ENCODE results near the gene VEGFB. TPM values are rescaled to one million over a fixed set of nuclear protein-coding genes. Genes with fewer than 3 reads are reported as not detected.

VEGFB gene
- total and polyA plus RNA-seq, 2 of the 8 experiments (the other 6 are each of a cell fraction or from before 2014, with no cell fraction given): 9.3 to 49.6 TPM

DNA sequence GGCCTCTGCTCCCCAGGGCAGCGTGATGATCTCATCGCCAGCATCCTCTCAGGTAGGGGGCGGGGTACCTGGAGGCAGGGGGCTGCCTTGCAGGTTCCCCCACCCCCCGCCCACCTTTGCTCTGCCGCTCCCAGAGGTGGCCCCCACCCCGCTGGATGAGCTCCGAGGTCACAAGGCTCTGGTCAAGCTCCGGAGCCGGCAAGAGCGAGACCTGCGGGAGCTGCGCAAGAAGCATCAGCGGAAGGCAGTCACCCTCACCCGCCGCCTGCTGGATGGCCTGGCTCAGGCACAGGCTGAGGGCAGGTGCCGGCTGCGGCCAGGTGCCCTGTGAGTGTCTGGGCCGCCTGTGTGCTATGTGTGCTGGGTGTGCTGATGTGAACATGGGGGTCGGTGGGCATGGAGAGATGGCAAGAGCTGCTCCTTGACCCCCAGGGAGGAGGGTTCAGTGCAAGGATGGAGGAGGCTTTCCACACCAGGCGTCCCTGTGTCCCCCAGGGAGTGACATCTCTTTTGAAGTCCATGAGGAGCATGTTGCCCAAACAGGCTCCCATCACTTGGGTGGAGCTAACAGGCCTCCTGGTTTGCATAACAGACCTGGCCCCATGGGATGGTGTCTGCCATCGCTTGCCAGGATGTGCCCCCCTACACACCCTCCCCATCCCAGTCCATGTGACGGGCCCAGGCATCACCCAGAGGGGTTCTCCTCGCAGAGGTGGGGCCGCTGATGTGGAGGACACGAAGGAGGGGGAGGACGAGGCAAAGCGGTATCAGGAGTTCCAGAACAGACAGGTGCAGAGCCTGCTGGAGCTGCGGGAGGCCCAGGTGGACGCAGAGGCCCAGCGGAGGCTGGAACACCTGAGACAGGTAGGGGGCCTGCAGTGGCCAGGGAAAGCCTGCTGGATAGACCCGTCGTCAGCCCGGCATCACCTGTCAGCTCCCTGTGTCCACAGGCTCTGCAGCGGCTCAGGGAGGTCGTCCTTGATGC is 31.1 kb downstream of the VEGFB start:
- Histone ChIP-seq H3K56ac (replicated peaks; ENCODE audit: insufficient read length, low read depth, low read length) (no peak overlapping the region), H4K5ac (ENCODE audit: insufficient read length, low read depth, low read length) (no peak overlapping the region), H3K4me3 (ENCODE audit: extremely low read depth in 1 of 4, insufficient read depth in 2 of 4, low read depth in 3 of 4, low read length in 4 of 4) (no peak overlapping the region), H3K9ac (replicated peaks in 1 of 4; ENCODE audit: extremely low read depth in 1 of 4, low read depth in 3 of 4, low read length in 3 of 4) (no peak overlapping the region), H3K27me3 (replicated peaks in 1 of 4; ENCODE audit: control insufficient read depth in 3 of 4, extremely low read depth in 1 of 4, insufficient read depth in 3 of 4, low read length in 3 of 4) (no peaks in the 10 kb centered on the region), H3K23me2 (ENCODE audit: low read depth, low read length) (peaks cover 2% of the 10 kb centered on the region), H4K8ac (ENCODE audit: extremely low read depth, insufficient read depth, low read length) (no peak overlapping the region), H2BK12ac (ENCODE audit: low read depth, low read length) (no peak overlapping the region), H3K79me2 (ENCODE audit: control insufficient read depth in 1 of 2, insufficient read depth in 2 of 2, low read length in 2 of 2) (no peaks in the 10 kb centered on the region), H3K4me2 (ENCODE audit: insufficient read depth in 1 of 2, low read depth in 2 of 2, low read length in 2 of 2) (no peak overlapping the region), H2AFZ (ENCODE audit: low read length) (no peak overlapping the region), H4K91ac (replicated peaks; ENCODE audit: insufficient read length, low read length) (no peak overlapping the region), H3K9me3 (ENCODE audit: insufficient read depth in 2 of 2, low read depth in 1 of 2, low read length in 1 of 2) (no peaks in the 10 kb centered on the region), H2BK15ac (ENCODE audit: low read length) (no peak overlapping the region), H3K27ac (ENCODE audit: low read depth, low read length) (no peak overlapping the region), H3K4me1 (replicated peaks in 1 of 4; ENCODE audit: control insufficient read depth in 3 of 4, insufficient read depth in 4 of 4, low read length in 3 of 4) (peaks cover 0 to 11% (median 4%) of the 10 kb centered on the region in 4 experiments; a peak in 5 of 7 replicates), H3K18ac (ENCODE audit: extremely low read depth, low read length) (no peak overlapping the region), H2AK5ac (ENCODE audit: low read depth, low read length) (no peak overlapping the region), H2BK20ac (ENCODE audit: low read length) (no peak overlapping the region), H2BK5ac (ENCODE audit: low read depth, low read length) (no peak overlapping the region), H3K4ac (replicated peaks; ENCODE audit: insufficient read length, low read depth, low read length) (no peak overlapping the region), H2BK120ac (replicated peaks; ENCODE audit: low read depth, low read length) (no peak overlapping the region), H3K36me3 (ENCODE audit: control insufficient read depth in 2 of 4, insufficient read depth in 4 of 4, low read length in 3 of 4) (peaks cover 10 to 56% (median 23%) of the 10 kb centered on the region in 4 experiments), H3K23ac (ENCODE audit: insufficient read length) (no peak overlapping the region), H3K79me1 (ENCODE audit: low read depth, low read length) (no peaks in the 10 kb centered on the region), H4K20me1 (replicated peaks in 1 of 2; ENCODE audit: control insufficient read depth in 1 of 2, insufficient read depth in 2 of 2, low read length in 2 of 2) (peaks cover 4 to 13% of the 10 kb centered on the region in 2 experiments), H3K14ac (ENCODE audit: insufficient read length) (no peak overlapping the region)
- ChIA-PET POLR2A (ENCODE audit: partially characterized antibody) (interaction anchor here (0.6 to 11.9 kb wide), 7 partner anchors 9 to 95 kb away, joined by 3 to 352 read pairs (median 4); partner anchors contain the start of genes FKBP2, PLCB3 and PPP1R14B), CTCF (ENCODE audit: partially characterized antibody) (interaction anchor here (0.6 to 8.5 kb wide), 11 partner anchors 9 to 841 kb away, joined by 3 to 102 read pairs (median 4); partner anchors contain the start of genes BAD, CATSPERZ, PLCB3 and PPP1R14B)
- no peak for DNase-seq (ENCODE audit: low read depth in 1 of 2, low spot score in 2 of 2)
- FAIRE-seq: no peak
- WGBS, 2 experiments (ENCODE audit: extremely low coverage in 1 of 2, insufficient coverage in 1 of 2, insufficient read length in 1 of 2, insufficient replicate concordance in 2 of 2, low coverage in 1 of 2, low lambda C conversion rate in 2 of 2, missing lambda C conversion rate in 1 of 2): 92% methylated on average over 30 of the region's 35 CpGs; no CpG with 5 or more reads in 1 of the 2 experiments
- TF ChIP-seq, protein P1, sequence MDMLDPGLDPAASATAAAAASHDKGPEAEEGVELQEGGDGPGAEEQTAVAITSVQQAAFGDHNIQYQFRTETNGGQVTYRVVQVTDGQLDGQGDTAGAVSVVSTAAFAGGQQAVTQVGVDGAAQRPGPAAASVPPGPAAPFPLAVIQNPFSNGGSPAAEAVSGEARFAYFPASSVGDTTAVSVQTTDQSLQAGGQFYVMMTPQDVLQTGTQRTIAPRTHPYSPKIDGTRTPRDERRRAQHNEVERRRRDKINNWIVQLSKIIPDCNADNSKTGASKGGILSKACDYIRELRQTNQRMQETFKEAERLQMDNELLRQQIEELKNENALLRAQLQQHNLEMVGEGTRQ (IDR thresholded peaks at IDR 0.05; ENCODE audit: low read length): no peak
- TF ChIP-seq HDAC6 (IDR thresholded peaks at IDR 0.05; ENCODE audit: low read depth, low read length): no peak
- TF ChIP-seq, protein P2, sequence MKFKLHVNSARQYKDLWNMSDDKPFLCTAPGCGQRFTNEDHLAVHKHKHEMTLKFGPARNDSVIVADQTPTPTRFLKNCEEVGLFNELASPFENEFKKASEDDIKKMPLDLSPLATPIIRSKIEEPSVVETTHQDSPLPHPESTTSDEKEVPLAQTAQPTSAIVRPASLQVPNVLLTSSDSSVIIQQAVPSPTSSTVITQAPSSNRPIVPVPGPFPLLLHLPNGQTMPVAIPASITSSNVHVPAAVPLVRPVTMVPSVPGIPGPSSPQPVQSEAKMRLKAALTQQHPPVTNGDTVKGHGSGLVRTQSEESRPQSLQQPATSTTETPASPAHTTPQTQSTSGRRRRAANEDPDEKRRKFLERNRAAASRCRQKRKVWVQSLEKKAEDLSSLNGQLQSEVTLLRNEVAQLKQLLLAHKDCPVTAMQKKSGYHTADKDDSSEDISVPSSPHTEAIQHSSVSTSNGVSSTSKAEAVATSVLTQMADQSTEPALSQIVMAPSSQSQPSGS (IDR thresholded peaks at IDR 0.05; ENCODE audit: low read length): no peak
- no peak for TF ChIP-seq ASH2L (IDR thresholded peaks at IDR 0.05; ENCODE audit: low read length)
- TF ChIP-seq SP4 (IDR thresholded peaks at IDR 0.05; ENCODE audit: low read length): no peak
- no peak for TF ChIP-seq KDM4A (IDR thresholded peaks at IDR 0.05; ENCODE audit: low read depth, low read length, severe bottlenecking)
- no peak for TF ChIP-seq JUN (IDR thresholded peaks at IDR 0.05; ENCODE audit: low read depth, low read length)
- no peak for TF ChIP-seq POLR2AphosphoS5 (IDR thresholded peaks at IDR 0.05; ENCODE audit: low read depth, low read length)
- TF ChIP-seq POLR2A (IDR thresholded peaks at IDR 0.05; ENCODE audit: control extremely low read depth in 1 of 2, low read depth in 2 of 2, low read length in 2 of 2): no peak

All from H1 (cell line).